Measurements from ENCODE around the gene TRIB2.

DNA sequence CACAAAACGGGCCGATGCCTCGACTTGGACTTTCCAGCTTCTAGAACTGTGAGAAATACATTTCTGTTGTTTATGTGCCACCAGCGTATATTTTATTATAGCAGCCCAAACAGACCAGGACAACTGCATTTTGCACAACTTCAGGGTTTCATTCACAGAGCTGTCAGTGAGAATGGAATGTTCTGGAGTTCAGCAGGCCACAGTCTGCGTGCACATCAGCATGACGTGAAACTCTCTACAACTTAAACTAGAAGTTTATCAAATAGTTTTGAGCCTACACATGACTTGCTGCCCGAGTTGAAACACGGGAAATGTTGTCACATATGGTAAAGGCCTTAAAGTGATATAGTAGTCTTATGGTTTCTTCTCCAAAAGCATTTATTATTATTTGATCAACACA is 3.9 kb upstream of the TRIB2 start:
- TF ChIP-seq CTCF (IDR thresholded peaks at IDR 0.05) (no peak), EZH2 (IDR thresholded peaks at IDR 0.05) (no peak), EZH2phosphoT487 (IDR thresholded peaks at IDR 0.05) (no peak)
